K562 (cell line): ENCODE measurements around the gene CYLD. TPM values are rescaled to one million over a fixed set of nuclear protein-coding genes. Genes with fewer than 3 reads are reported as not detected.

Source experiments
- ATAC-seq: fragments of 200-7000 bp; cut with Tn5 transposase; 3 replicates; pipeline ENCODE4 v1.9.1; 2020; ENCODE audit warnings: moderate library complexity
- BruUV-seq: library from RNA; stranded (reverse); fragments of 400-500 nt; replicated peaks from 2 replicates; lab custom pipeline; 2021; lab: Mats Ljungman, UMichigan
- CTCF ChIA-PET: fragments of 300-600 bp; formaldehyde crosslinking; extraction: SDS; loops from one replicate; lab custom pipeline; 2021; ENCODE audit warnings: low intra/inter-chr PET ratio; lab: Yijun Ruan, JAX
- POLR2A ChIA-PET: fragments of 300-600, 350-650 bp; sonication (Branson Sonifier 250); formaldehyde crosslinking; extraction: SDS; loops from one replicate; lab custom pipeline; 2021; ENCODE audit warnings: antibody characterized with exemption, inconsistent platforms; lab: Yijun Ruan, JAX
- DNase-seq, 4 experiments: peaks; one replicate each; pipeline versions ENCODE4 v3.0.0 to v3.0.0-alpha.2; 2011 to 2018; ENCODE audit warnings: low spot score in 3 of 4, mixed read lengths in 3 of 4; ENCODE audit errors: extremely low read depth in 1 of 4
- FAIRE-seq: peaks from 2 replicates; lab custom pipeline; 2011; peaks lifted over from hg19 to GRCh38; lab: Jason Lieb, UNC
- H2AFZ ChIP-seq: 2 replicates; pipeline ENCODE4 v1.6.0; 2011; ENCODE audit warnings: low read depth, low read length, control low read depth, inconsistent platforms
- H3K27ac ChIP-seq: fragments of 200-600 bp; 3 replicates; pipeline ENCODE4 v1.8.0; 2011; ENCODE audit warnings: low read depth, mild to moderate bottlenecking, control low read depth, inconsistent platforms, low read length, moderate library complexity, mixed read lengths; ENCODE audit errors: extremely low read depth
- H3K27me3 ChIP-seq, 2 experiments: fragments of 300-600 bp in 1 of 2; 2 replicates in 1 of 2; 3 replicates in 1 of 2; pipeline versions ENCODE4 v1.6.0 to v1.8.0; 2011; ENCODE audit warnings: inconsistent platforms in 2 of 2, low read length in 2 of 2, mild to moderate bottlenecking in 1 of 2, mixed read lengths in 1 of 2, moderate library complexity in 1 of 2; ENCODE audit not compliant: control insufficient read depth in 2 of 2, insufficient read depth in 2 of 2
- H3K36me3 ChIP-seq: fragments of 300-600 bp; 3 replicates; pipeline ENCODE4 v1.8.0; 2011; ENCODE audit warnings: mild to moderate bottlenecking, low read length, inconsistent platforms; ENCODE audit not compliant: control insufficient read depth, insufficient read depth
- H3K4me1 ChIP-seq, 2 experiments: fragments of 200-600 bp in 1 of 2; replicated peaks in 1 of 2; 2 replicates in 1 of 2; 3 replicates in 1 of 2; pipeline versions ENCODE4 v1.5.1 to v1.8.0; 2011; ENCODE audit warnings: inconsistent platforms in 2 of 2, low read length in 2 of 2, mild to moderate bottlenecking in 1 of 2, mixed read lengths in 1 of 2, moderate library complexity in 1 of 2; ENCODE audit not compliant: control insufficient read depth in 2 of 2, insufficient read depth in 2 of 2
- H3K4me2 ChIP-seq: 2 replicates; pipeline ENCODE4 v1.6.1; 2011; ENCODE audit warnings: low read length, control low read depth, inconsistent platforms, mixed read lengths; ENCODE audit not compliant: insufficient read depth
- H3K4me3 ChIP-seq: fragments of 200-600 bp; sonication (generic), shearing (Covaris generic); 2 replicates; pipeline ENCODE4 v1.5.1; 2016; ENCODE audit warnings: control low read depth, inconsistent platforms
- H3K79me2 ChIP-seq: fragments of 200-600 bp; 3 replicates; pipeline ENCODE4 v1.8.0; 2011; ENCODE audit warnings: low read length, inconsistent platforms; ENCODE audit not compliant: control insufficient read depth, insufficient read depth
- H3K9ac ChIP-seq, 2 experiments: 2 replicates each; pipeline versions ENCODE4 v1.6.0 to v1.6.1; 2011; ENCODE audit warnings: low read depth in 2 of 2, low read length in 2 of 2, control low read depth in 1 of 2, inconsistent platforms in 1 of 2, mild to moderate bottlenecking in 1 of 2, mixed read lengths in 1 of 2; ENCODE audit not compliant: insufficient read depth in 1 of 2
- H3K9me1 ChIP-seq: one replicate; pipeline ENCODE4 v1.6.0; 2011; ENCODE audit warnings: inconsistent platforms, mild to moderate bottlenecking, low read length, moderate library complexity; ENCODE audit not compliant: control insufficient read depth, insufficient read depth
- H3K9me3 ChIP-seq: replicated peaks from 2 replicates; pipeline ENCODE4 v1.5.1; 2011; ENCODE audit warnings: low read depth, low read length, inconsistent platforms; ENCODE audit not compliant: control insufficient read depth, insufficient read depth
- H4K20me1 ChIP-seq: replicated peaks from 2 replicates; pipeline ENCODE4 v1.6.1; 2011; ENCODE audit warnings: low read length, inconsistent platforms, mixed read lengths; ENCODE audit not compliant: control insufficient read depth, insufficient read depth
- KLF6 ChIP-seq: fragments of 250-450 bp; sonication (Bioruptor Pico); IDR thresholded peaks from 2 replicates; pipeline ENCODE4 v1.4.0; 2020; ENCODE audit warnings: mild to moderate bottlenecking, moderate library complexity, borderline replicate concordance
- PHB2 ChIP-seq: fragments of 450-650 bp; IDR thresholded peaks from 2 replicates; pipeline ENCODE4 v1.6.1; 2017; ENCODE audit warnings: low read depth
- ZKSCAN1 ChIP-seq: fragments of 150-350 bp; IDR thresholded peaks from 2 replicates; pipeline ENCODE4 v1.6.1; 2016; ENCODE audit warnings: low read depth, low read length
- WGBS: fragments of 100-300 bp; shearing (Covaris generic); methylation state at CpG from one replicate; pipeline ENCODE4 v1.1.6; 2016; ENCODE audit warnings: low coverage, mixed read lengths; ENCODE audit not compliant: insufficient coverage; ENCODE audit errors: missing lambda C conversion rate; 5-methylcytosine and 5-hydroxymethylcytosine counted together
- in situ Hi-C: fragments of 300-500 bp; cut with MboI; formaldehyde crosslinking; loops from 4 replicates; pipeline ENCODE4 v1.15.0; 2018; ENCODE audit warnings: inconsistent platforms, mixed read lengths
- intact Hi-C: fragments of 100-400 bp; cut with micrococcal nuclease; formaldehyde crosslinking; loops from 2 replicates; pipeline ENCODE4 v1.14.2; 2022
- polyA plus RNA-seq, 8 experiments: library from polyadenylated mRNA; depleted of rRNA in 4 of 8; stranded (reverse) in 5 of 8; unstranded in 3 of 8; fragments of >200 nt; fragmentation: Nextera tagmentation in 2 of 8; fragmentation: Illumina TruSeq in 1 of 8; extraction: Ambion mirVana in 2 of 8; extraction: Trizol in 1 of 8; gene quantifications; 2 replicates each; pipeline versions ENCODE4 v1.2.1 to v1.2.3, GENCODE V29; 2011 to 2014; ENCODE audit warnings: inconsistent platforms in 1 of 8, missing spikeins in 1 of 8
- total RNA-seq, 7 experiments: library from RNA; depleted of rRNA in 6 of 7; stranded (reverse); fragments of >200 nt in 6 of 7; fragmentation: Illumina TruSeq in 2 of 7; extraction: Trizol in 2 of 7; gene quantifications; 2 replicates each; pipeline versions ENCODE4 v1.2.1 to v1.2.3, GENCODE V29; 2011 to 2021; ENCODE audit warnings: low replicate concordance in 1 of 7

CYLD gene
- total and polyA plus RNA-seq, 9 of the 15 experiments (the other 6 are each of a cell fraction or from before 2014, with no cell fraction given) = 3.4 to 7.4 (median 5.3) TPM

DNA sequence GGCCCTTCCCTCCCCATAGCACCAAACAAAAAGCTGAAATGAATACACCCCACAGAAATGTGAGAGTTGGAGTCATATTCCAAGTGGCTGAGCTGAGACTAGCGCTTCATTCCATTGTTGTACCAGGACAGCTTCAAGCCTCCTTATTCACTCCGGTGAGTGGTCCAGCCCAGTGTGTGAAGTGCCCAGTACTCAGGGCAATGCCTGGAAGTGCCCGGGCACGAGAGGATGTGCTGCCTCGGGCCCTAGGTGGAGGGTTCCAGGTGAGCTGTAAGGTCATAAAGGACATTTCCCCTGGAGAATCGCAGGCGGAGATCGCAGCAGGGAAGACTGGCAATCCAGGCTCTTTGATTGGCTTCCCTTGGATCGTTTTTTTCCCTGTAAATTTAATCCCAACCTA is 5.4 kb upstream of the CYLD start:
- CTCF ChIA-PET = no interaction called here
- Histone ChIP-seq H3K9ac (no peak overlapping the region), H3K36me3 (no peaks in the 10 kb centered on the region), H3K79me2 (no peaks in the 10 kb centered on the region), H3K4me3 (no peak overlapping the region), H4K20me1 (no peaks in the 10 kb centered on the region; the same call in 1 of the 2 replicates), H3K4me2 (no peak overlapping the region), H3K27ac (no peak overlapping the region), H3K27me3 (peaks cover 12 to 28% of the 10 kb centered on the region in 2 experiments; a peak in 3 of 5 replicates), H3K4me1 (peaks cover 5% of the 10 kb centered on the region in 2 experiments; a peak in 3 of 5 replicates), H2AFZ (no peak overlapping the region), H3K9me3 (no peaks in the 10 kb centered on the region), H3K9me1 (no peaks in the 10 kb centered on the region)
- intact Hi-C loops (no loop called here), in situ Hi-C loops (no loop called here)
- BruUV-seq = no TSS peak
- POLR2A ChIA-PET = interaction anchor here (0.6 to 0.7 kb wide), 2 partner anchors 10 to 105 kb away, joined by 3 to 4 read pairs; no protein-coding TSS in a partner anchor
- ATAC-seq = no peak
- no peak for DNase-seq
- no peak for FAIRE-seq
- under 1% methylated on average over 8 of the region's 9 CpGs for WGBS
- TF ChIP-seq KLF6 (CRISPR knock-in tag) = no peak

DNA sequence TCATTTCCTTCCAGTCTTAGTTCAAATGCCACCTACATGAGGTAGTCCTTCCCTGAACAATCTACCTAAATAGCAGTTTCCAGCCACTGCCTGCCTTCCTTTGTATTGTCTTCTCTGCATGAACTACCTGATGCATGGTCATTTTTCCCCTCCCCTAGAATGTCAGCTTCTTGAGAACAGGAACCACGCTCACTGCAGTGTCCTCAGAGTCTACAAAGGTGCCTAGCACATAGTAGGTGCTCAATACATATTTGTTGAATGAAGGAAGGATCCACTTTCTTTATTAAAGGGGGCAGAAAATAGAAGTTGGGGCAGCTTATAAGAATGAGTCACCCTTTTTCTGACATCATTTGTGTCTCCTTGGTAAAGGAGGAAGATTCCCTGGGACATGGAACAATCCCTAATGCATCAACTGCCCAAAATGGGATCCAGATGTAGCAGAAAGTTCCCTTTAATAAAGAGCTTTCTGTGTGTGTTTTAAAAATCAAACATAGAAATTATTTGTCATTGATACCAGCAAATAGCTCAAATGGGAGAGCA is 4.4 kb upstream of the CYLD start:
- Histone ChIP-seq H3K4me2 (no peak overlapping the region), H3K9ac (no peak overlapping the region), H2AFZ (no peak overlapping the region), H3K36me3 (no peaks in the 10 kb centered on the region), H3K27me3 (peaks cover 12 to 21% of the 10 kb centered on the region in 2 experiments; a peak in 3 of 5 replicates), H3K4me1 (peaks cover 5 to 10% of the 10 kb centered on the region in 2 experiments; a peak in 3 of 5 replicates), H3K79me2 (no peaks in the 10 kb centered on the region), H4K20me1 (no peaks in the 10 kb centered on the region; the same call in 1 of the 2 replicates), H3K4me3 (no peak overlapping the region), H3K27ac (no peak overlapping the region), H3K9me1 (no peaks in the 10 kb centered on the region), H3K9me3 (no peaks in the 10 kb centered on the region)
- POLR2A ChIA-PET = no interaction called here
- ATAC-seq = no peak
- DNase-seq = no peak
- CTCF ChIA-PET = no interaction called here
- no TSS peak for BruUV-seq
- in situ Hi-C loops (no loop called here), intact Hi-C loops (no loop called here)
- no peak for FAIRE-seq
- 0% methylated on average over 1 of the region's 1 CpG for WGBS
- TF ChIP-seq ZKSCAN1 = 0 out of 2 replicates have a peak, but pooled peaks have one; percentile 35
- no peak for TF ChIP-seq PHB2
